DOHH2 (cell line): ENCODE data around the gene ABCC8.

Experiments
- H3F3A ChIP-seq: fragments of 200-600 bp; sonication (generic), shearing (Covaris generic); 2 replicates; pipeline ENCODE4 v1.6.0; 2016; ENCODE audit warnings: antibody characterized with exemption, mild to moderate bottlenecking; ENCODE audit not compliant: control insufficient read depth, insufficient read depth
- H3K27ac ChIP-seq: fragments of 200-600 bp; sonication (generic); 2 replicates; pipeline ENCODE4 v1.5.1; 2014; ENCODE audit warnings: low read depth, mild to moderate bottlenecking, low read length, moderate library complexity
- H3K27me3 ChIP-seq: fragments of 200-600 bp; sonication (generic); 2 replicates; pipeline ENCODE4 v1.6.1; 2014; ENCODE audit warnings: mild to moderate bottlenecking, low read length, mixed read lengths; ENCODE audit not compliant: control insufficient read depth
- H3K36me3 ChIP-seq: fragments of 200-600 bp; sonication (generic); 2 replicates; pipeline ENCODE4 v1.6.1; 2014; ENCODE audit warnings: mild to moderate bottlenecking, low read length, moderate library complexity, mixed read lengths; ENCODE audit not compliant: control insufficient read depth
- H3K4me1 ChIP-seq: fragments of 200-600 bp; sonication (generic); 2 replicates; pipeline ENCODE4 v1.6.1; 2014; ENCODE audit warnings: mild to moderate bottlenecking, low read length, mixed read lengths; ENCODE audit not compliant: control insufficient read depth
- H3K4me2 ChIP-seq: fragments of 200-600 bp; sonication (generic); 2 replicates; pipeline ENCODE4 v1.6.0; 2014; ENCODE audit warnings: mild to moderate bottlenecking, low read length, moderate library complexity
- H3K4me3 ChIP-seq: fragments of 200-600 bp; sonication (generic); 2 replicates; pipeline ENCODE4 v1.5.1; 2014; ENCODE audit warnings: mild to moderate bottlenecking, low read length, mixed read lengths
- H3K79me2 ChIP-seq: fragments of 200-600 bp; sonication (generic); 2 replicates; pipeline ENCODE4 v1.6.1; 2014; ENCODE audit warnings: mild to moderate bottlenecking, low read length, mixed read lengths; ENCODE audit not compliant: control insufficient read depth
- H3K9me2 ChIP-seq: fragments of 200-600 bp; sonication (generic); replicated peaks from 2 replicates; pipeline ENCODE4 v1.6.1; 2014; ENCODE audit warnings: mild to moderate bottlenecking, low read length, mixed read lengths; ENCODE audit not compliant: control insufficient read depth
- H3K9me3 ChIP-seq: fragments of 200-600 bp; sonication (generic); 2 replicates; pipeline ENCODE4 v1.6.1; 2014; ENCODE audit warnings: antibody characterized with exemption, low read length, mixed read lengths; ENCODE audit not compliant: control insufficient read depth, insufficient read depth
- H4K20me1 ChIP-seq: fragments of 200-600 bp; sonication (generic); 2 replicates; pipeline ENCODE4 v1.6.0; 2014; ENCODE audit warnings: low read depth, mild to moderate bottlenecking, antibody characterized with exemption, low read length, moderate library complexity; ENCODE audit not compliant: control insufficient read depth, insufficient read depth
- EZH2phosphoT487 ChIP-seq: fragments of 200-600 bp; sonication (generic); IDR thresholded peaks from 2 replicates; pipeline ENCODE4 v1.6.1; 2017; ENCODE audit warnings: borderline replicate concordance, mild to moderate bottlenecking, antibody characterized with exemption, low read length, moderate library complexity, mixed read lengths
- TF ChIP-seq, protein P1 (sequence below): fragments of 200-600 bp; sonication (generic); IDR thresholded peaks from one replicate; pipeline ENCODE4 v1.5.1; 2014; ENCODE audit warnings: antibody characterized with exemption, mild to moderate bottlenecking, low read depth, low read length; ENCODE audit not compliant: poor library complexity, severe bottlenecking

The ABCC8 gene

GRCh38 chr11:17386331-17387084 is 90.1 kb downstream of the ABCC8 start:
- no peak for TF ChIP-seq EZH2phosphoT487
- TF ChIP-seq, protein P1, sequence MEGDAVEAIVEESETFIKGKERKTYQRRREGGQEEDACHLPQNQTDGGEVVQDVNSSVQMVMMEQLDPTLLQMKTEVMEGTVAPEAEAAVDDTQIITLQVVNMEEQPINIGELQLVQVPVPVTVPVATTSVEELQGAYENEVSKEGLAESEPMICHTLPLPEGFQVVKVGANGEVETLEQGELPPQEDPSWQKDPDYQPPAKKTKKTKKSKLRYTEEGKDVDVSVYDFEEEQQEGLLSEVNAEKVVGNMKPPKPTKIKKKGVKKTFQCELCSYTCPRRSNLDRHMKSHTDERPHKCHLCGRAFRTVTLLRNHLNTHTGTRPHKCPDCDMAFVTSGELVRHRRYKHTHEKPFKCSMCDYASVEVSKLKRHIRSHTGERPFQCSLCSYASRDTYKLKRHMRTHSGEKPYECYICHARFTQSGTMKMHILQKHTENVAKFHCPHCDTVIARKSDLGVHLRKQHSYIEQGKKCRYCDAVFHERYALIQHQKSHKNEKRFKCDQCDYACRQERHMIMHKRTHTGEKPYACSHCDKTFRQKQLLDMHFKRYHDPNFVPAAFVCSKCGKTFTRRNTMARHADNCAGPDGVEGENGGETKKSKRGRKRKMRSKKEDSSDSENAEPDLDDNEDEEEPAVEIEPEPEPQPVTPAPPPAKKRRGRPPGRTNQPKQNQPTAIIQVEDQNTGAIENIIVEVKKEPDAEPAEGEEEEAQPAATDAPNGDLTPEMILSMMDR, result peak; percentile 77
- Histone ChIP-seq H3K27ac (no peak overlapping the region), H3K4me2 (peak overlapping the region; percentile 13), H3K4me3 (0 out of 2 replicates have a peak overlapping the region, but pooled peaks have one; percentile 0), H3K9me2 (no peaks in the 10 kb centered on the region), H3K27me3 (no peaks in the 10 kb centered on the region), H3K36me3 (peaks cover 12% of the 10 kb centered on the region), H3K9me3 (peaks cover 5% of the 10 kb centered on the region; the same call in 1 of the 2 replicates), H4K20me1 (0 out of 2 replicates have a peak, but pooled peaks cover 4% of the 10 kb centered on the region), H3F3A (peaks cover 11% of the 10 kb centered on the region; the same call in 1 of the 2 replicates), H3K79me2 (no peaks in the 10 kb centered on the region), H3K4me1 (peaks cover 39% of the 10 kb centered on the region)

DNA sequence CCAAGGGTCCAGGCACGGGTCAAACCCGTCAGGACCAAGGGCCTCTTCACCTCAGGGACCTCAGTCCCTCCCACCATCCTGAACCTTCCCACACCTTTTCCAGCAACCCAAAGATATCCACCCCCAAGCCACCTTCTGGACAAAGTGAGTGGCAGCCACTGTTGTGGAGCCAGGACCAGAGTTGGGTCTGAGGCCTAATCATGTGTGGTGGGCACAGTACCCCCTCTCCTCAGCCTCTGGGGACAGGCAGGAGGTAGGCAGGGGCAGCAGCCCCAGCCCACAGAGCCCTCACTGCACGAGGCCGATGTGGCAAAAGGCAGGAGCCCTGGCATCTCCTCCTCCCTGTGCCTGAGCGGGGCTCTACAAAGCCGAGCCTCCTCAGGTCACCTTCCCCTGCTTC is 90.7 kb downstream of the ABCC8 start:
- no peak overlapping the region for H3K27ac ChIP-seq

GRCh38 chr11:17385492-17385891 is 91.2 kb downstream of the ABCC8 start:
- Histone ChIP-seq H3K4me2 (no peak overlapping the region), H3K27ac (no peak overlapping the region), H4K20me1 (0 out of 2 replicates have a peak, but pooled peaks cover 4% of the 10 kb centered on the region), H3K36me3 (peaks cover 18% of the 10 kb centered on the region), H3K79me2 (no peaks in the 10 kb centered on the region), H3K4me3 (no peak overlapping the region), H3K4me1 (peaks cover 29% of the 10 kb centered on the region), H3F3A (peaks cover 11% of the 10 kb centered on the region; the same call in 1 of the 2 replicates), H3K27me3 (no peaks in the 10 kb centered on the region), H3K9me2 (no peaks in the 10 kb centered on the region), H3K9me3 (no peaks in the 10 kb centered on the region)
- TF ChIP-seq, protein P1, result no peak
- no peak for TF ChIP-seq EZH2phosphoT487

More for the DNA sequence above, 90.7 kb downstream of the ABCC8 start:
- no peaks in the 10 kb centered on the region for H3K27me3 ChIP-seq
- no peaks in the 10 kb centered on the region for H3K79me2 ChIP-seq
- H4K20me1 ChIP-seq, result 0 out of 2 replicates have a peak, but pooled peaks cover 4% of the 10 kb centered on the region
- H3K9me3 ChIP-seq, result no peaks in the 10 kb centered on the region; the same call in 1 of the 2 replicates
- H3K4me1 ChIP-seq, result peaks cover 33% of the 10 kb centered on the region
- TF ChIP-seq, protein P1, result no peak
- no peak for TF ChIP-seq EZH2phosphoT487
- no peaks in the 10 kb centered on the region for H3K9me2 ChIP-seq
- peaks cover 17% of the 10 kb centered on the region for H3K36me3 ChIP-seq
- H3K4me3 ChIP-seq, result no peak overlapping the region
- peak overlapping the region; percentile 13 for H3K4me2 ChIP-seq
- H3F3A ChIP-seq, result peaks cover 11% of the 10 kb centered on the region; the same call in 1 of the 2 replicates
